Activated naive CD8-positive, alpha-beta T cell (primary cell): ENCODE results near the gene CLDN5.

Experiments used
- H3K27ac Mint-ChIP-seq: one replicate; pipeline ENCODE4 v1.8.0; 2021; ENCODE audit warnings: mixed read lengths
- H3K27me3 Mint-ChIP-seq: one replicate; pipeline ENCODE4 v1.8.0; 2021; ENCODE audit warnings: mixed read lengths
- H3K36me3 Mint-ChIP-seq: one replicate; pipeline ENCODE4 v1.8.0; 2021; ENCODE audit warnings: mixed read lengths
- H3K4me1 Mint-ChIP-seq: one replicate; pipeline ENCODE4 v1.8.0; 2021; ENCODE audit warnings: low read depth, mixed read lengths
- H3K4me3 Mint-ChIP-seq: one replicate; pipeline ENCODE4 v1.8.0; 2021; ENCODE audit warnings: mild to moderate bottlenecking, mixed read lengths
- H3K9me3 Mint-ChIP-seq: one replicate; pipeline ENCODE4 v1.8.0; 2021; ENCODE audit warnings: low read depth, mixed read lengths

The CLDN5 gene

GRCh38 chr22:19507534-19507861 is 16.7 kb downstream of the CLDN5 start:
- peaks cover 2% of the 10 kb centered on the region for H3K36me3 Mint-ChIP-seq
- H3K27me3 Mint-ChIP-seq = no peaks in the 10 kb centered on the region
- H3K4me3 Mint-ChIP-seq = no peak overlapping the region
- H3K4me1 Mint-ChIP-seq = peaks cover 20% of the 10 kb centered on the region
- H3K9me3 Mint-ChIP-seq = no peaks in the 10 kb centered on the region
- H3K27ac Mint-ChIP-seq = no peak overlapping the region

- no peak overlapping the region for H3K27ac Mint-ChIP-seq
- H3K36me3 Mint-ChIP-seq = no peaks in the 10 kb centered on the region
- peaks cover 20% of the 10 kb centered on the region for H3K4me1 Mint-ChIP-seq
- no peak overlapping the region for H3K4me3 Mint-ChIP-seq
- H3K9me3 Mint-ChIP-seq = no peaks in the 10 kb centered on the region
- H3K27me3 Mint-ChIP-seq = no peaks in the 10 kb centered on the region
Observed at GRCh38 chr22:19506212-19506611, 18.0 kb downstream of the CLDN5 start.

- Mint-ChIP-seq H3K4me3 (no peak overlapping the region), H3K9me3 (no peaks in the 10 kb centered on the region), H3K27me3 (no peaks in the 10 kb centered on the region), H3K36me3 (no peaks in the 10 kb centered on the region), H3K4me1 (peaks cover 20% of the 10 kb centered on the region), H3K27ac (peak overlapping the region; percentile 41)
Observed at GRCh38 chr22:19505735-19506126, 18.5 kb downstream of the CLDN5 start.

- Mint-ChIP-seq H3K36me3 (no peaks in the 10 kb centered on the region), H3K4me1 (peaks cover 20% of the 10 kb centered on the region), H3K9me3 (no peaks in the 10 kb centered on the region), H3K4me3 (no peak overlapping the region), H3K27ac (no peak overlapping the region), H3K27me3 (no peaks in the 10 kb centered on the region)
Observed at GRCh38 chr22:19504900-19505734, 19.1 kb downstream of the CLDN5 start.

GRCh38 chr22:19503869-19504268 is 20.3 kb downstream of the CLDN5 start:
- no peak overlapping the region for H3K4me3 Mint-ChIP-seq
- no peaks in the 10 kb centered on the region for H3K27me3 Mint-ChIP-seq
- peaks cover 20% of the 10 kb centered on the region for H3K4me1 Mint-ChIP-seq
- H3K9me3 Mint-ChIP-seq = no peaks in the 10 kb centered on the region
- H3K36me3 Mint-ChIP-seq = no peaks in the 10 kb centered on the region
- H3K27ac Mint-ChIP-seq = no peak overlapping the region

- H3K4me1 Mint-ChIP-seq = peaks cover 20% of the 10 kb centered on the region
- no peak overlapping the region for H3K27ac Mint-ChIP-seq
Observed at GRCh38 chr22:19503367-19503766, 20.8 kb downstream of the CLDN5 start.

GRCh38 chr22:19501897-19502447 is 22.2 kb downstream of the CLDN5 start:
- H3K4me3 Mint-ChIP-seq = no peak overlapping the region
- no peaks in the 10 kb centered on the region for H3K36me3 Mint-ChIP-seq
- H3K9me3 Mint-ChIP-seq = no peaks in the 10 kb centered on the region
- H3K27me3 Mint-ChIP-seq = no peaks in the 10 kb centered on the region
- H3K4me1 Mint-ChIP-seq = peaks cover 20% of the 10 kb centered on the region
- no peak overlapping the region for H3K27ac Mint-ChIP-seq

More at GRCh38 chr22:19503367-19503766, 20.8 kb downstream of the CLDN5 start:
- Mint-ChIP-seq H3K27me3 (no peaks in the 10 kb centered on the region), H3K36me3 (no peaks in the 10 kb centered on the region), H3K9me3 (no peaks in the 10 kb centered on the region), H3K4me3 (no peak overlapping the region)

- H3K4me1 Mint-ChIP-seq = peaks cover 14% of the 10 kb centered on the region
- H3K4me3 Mint-ChIP-seq = no peak overlapping the region
- peaks cover 5% of the 10 kb centered on the region for H3K36me3 Mint-ChIP-seq
- no peaks in the 10 kb centered on the region for H3K27me3 Mint-ChIP-seq
- H3K9me3 Mint-ChIP-seq = no peaks in the 10 kb centered on the region
- H3K27ac Mint-ChIP-seq = no peak overlapping the region
Observed at GRCh38 chr22:19499880-19500242, 24.3 kb downstream of the CLDN5 start.

- Mint-ChIP-seq H3K27ac (no peak overlapping the region), H3K4me3 (no peak overlapping the region), H3K27me3 (no peaks in the 10 kb centered on the region), H3K9me3 (no peaks in the 10 kb centered on the region), H3K4me1 (peaks cover 9% of the 10 kb centered on the region), H3K36me3 (peaks cover 5% of the 10 kb centered on the region)
Observed at GRCh38 chr22:19499236-19499879, 24.9 kb downstream of the CLDN5 start.

- H3K36me3 Mint-ChIP-seq = peaks cover 5% of the 10 kb centered on the region
- no peak overlapping the region for H3K27ac Mint-ChIP-seq
- no peaks in the 10 kb centered on the region for H3K27me3 Mint-ChIP-seq
- H3K4me3 Mint-ChIP-seq = no peak overlapping the region
- peaks cover 9% of the 10 kb centered on the region for H3K4me1 Mint-ChIP-seq
- no peaks in the 10 kb centered on the region for H3K9me3 Mint-ChIP-seq
Observed at GRCh38 chr22:19498866-19499190, 25.4 kb downstream of the CLDN5 start.

GRCh38 chr22:19498154-19498865 is 25.9 kb downstream of the CLDN5 start:
- no peak overlapping the region for H3K27ac Mint-ChIP-seq
- peaks cover 9% of the 10 kb centered on the region for H3K4me1 Mint-ChIP-seq
- no peaks in the 10 kb centered on the region for H3K27me3 Mint-ChIP-seq
- H3K36me3 Mint-ChIP-seq = peaks cover 5% of the 10 kb centered on the region
- H3K4me3 Mint-ChIP-seq = no peak overlapping the region
- no peaks in the 10 kb centered on the region for H3K9me3 Mint-ChIP-seq

- H3K36me3 Mint-ChIP-seq = peaks cover 5% of the 10 kb centered on the region
- peaks cover 13% of the 10 kb centered on the region for H3K4me1 Mint-ChIP-seq
- no peaks in the 10 kb centered on the region for H3K9me3 Mint-ChIP-seq
- H3K27ac Mint-ChIP-seq = no peak overlapping the region
- H3K4me3 Mint-ChIP-seq = no peak overlapping the region
- no peaks in the 10 kb centered on the region for H3K27me3 Mint-ChIP-seq
Observed at GRCh38 chr22:19497245-19497644, 27.0 kb downstream of the CLDN5 start.

- no peak overlapping the region for H3K4me3 Mint-ChIP-seq
- H3K9me3 Mint-ChIP-seq = no peaks in the 10 kb centered on the region
- H3K4me1 Mint-ChIP-seq = peaks cover 16% of the 10 kb centered on the region
- H3K27me3 Mint-ChIP-seq = no peaks in the 10 kb centered on the region
- peak overlapping the region; percentile 71 for H3K27ac Mint-ChIP-seq
- H3K36me3 Mint-ChIP-seq = peaks cover 5% of the 10 kb centered on the region
Observed at GRCh38 chr22:19496324-19496630, 27.9 kb downstream of the CLDN5 start.

GRCh38 chr22:19495562-19496323 is 28.5 kb downstream of the CLDN5 start:
- Mint-ChIP-seq H3K4me1 (peaks cover 16% of the 10 kb centered on the region), H3K27me3 (no peaks in the 10 kb centered on the region), H3K4me3 (no peak overlapping the region), H3K27ac (peak overlapping the region; percentile 71), H3K9me3 (no peaks in the 10 kb centered on the region), H3K36me3 (peaks cover 5% of the 10 kb centered on the region)
